GM23248 (cell line): ENCODE results near the gene PSD.

Experiments
- EZH2 ChIP-seq: fragments of 200-600 bp; sonication (generic); IDR thresholded peaks from 2 replicates; pipeline ENCODE4 v1.6.1; 2018; ENCODE audit warnings: antibody characterized with exemption, mild to moderate bottlenecking; ENCODE audit not compliant: insufficient read depth, poor library complexity, severe bottlenecking
- EZH2phosphoT487 ChIP-seq: fragments of 200-600 bp; sonication (generic); IDR thresholded peaks from 2 replicates; pipeline ENCODE4 v1.6.1; 2018; ENCODE audit warnings: antibody characterized with exemption, moderate library complexity, mild to moderate bottlenecking, low read depth; ENCODE audit not compliant: insufficient read depth

DNA sequence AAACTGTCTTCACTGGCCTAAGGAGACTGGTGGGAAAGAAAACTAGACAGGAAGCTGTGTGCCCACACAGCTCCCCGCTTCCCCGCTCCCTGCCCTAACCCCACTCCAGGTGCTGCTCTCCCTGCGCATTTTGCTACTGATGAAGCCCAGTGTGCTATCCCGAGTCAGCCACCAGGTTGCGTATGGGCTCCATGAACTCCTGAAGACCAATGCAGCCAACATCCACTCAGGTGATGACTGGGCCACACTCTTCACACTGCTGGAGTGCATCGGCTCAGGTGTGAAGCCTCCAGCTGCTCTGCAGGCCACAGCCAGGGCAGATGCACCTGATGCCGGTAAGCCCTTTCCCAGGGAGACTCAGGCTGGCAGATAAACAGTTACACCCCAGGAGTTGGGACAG, 43.3 kb downstream of the PSD start:
- no peak for TF ChIP-seq EZH2
- TF ChIP-seq EZH2phosphoT487: no peak
